ENCODE data around the gene RCN2. TPM values are rescaled to one million over a fixed set of nuclear protein-coding genes. Genes with fewer than 3 reads are reported as not detected.

RCN2 gene
- total RNA-seq, 1 experiment from 2014 or later: 93.4 TPM

GRCh38 chr15:76913737-76914136 lies 17.8 kb upstream of the RCN2 start:
- no peak for DNase-seq
- CTCF ChIA-PET: no interaction called here
- no peak for TF ChIP-seq CTCF (IDR thresholded peaks at IDR 0.05; ENCODE audit: unreplicated experiment)

GRCh38 chr15:76916369-76916768 lies 15.2 kb upstream of the RCN2 start:
- BruUV-seq (replicated peaks): no TSS peak
- CTCF ChIA-PET: no interaction called here
- Mint-ChIP-seq H3K4me3 (ENCODE audit: low read depth, unreplicated experiment) (no peak overlapping the region), H3K4me1 (ENCODE audit: low read depth, unreplicated experiment) (no peaks in the 10 kb centered on the region), H3K36me3 (ENCODE audit: insufficient read depth, unreplicated experiment) (no peaks in the 10 kb centered on the region), H3K27ac (ENCODE audit: unreplicated experiment) (no peak overlapping the region), H3K27me3 (ENCODE audit: unreplicated experiment) (peaks cover 77% of the 10 kb centered on the region), H3K9me3 (ENCODE audit: low read depth, unreplicated experiment) (no peaks in the 10 kb centered on the region)
- intact Hi-C loops (cut with micrococcal nuclease; ENCODE audit: unreplicated experiment): no loop called here
- no peak for DNase-seq
- TF ChIP-seq CTCF (IDR thresholded peaks at IDR 0.05; ENCODE audit: unreplicated experiment): no peak

More at GRCh38 chr15:76913737-76914136, 17.8 kb upstream of the RCN2 start:
- intact Hi-C loops (cut with micrococcal nuclease; ENCODE audit: unreplicated experiment): no loop called here
- Mint-ChIP-seq H3K36me3 (ENCODE audit: insufficient read depth, unreplicated experiment) (no peaks in the 10 kb centered on the region), H3K9me3 (ENCODE audit: low read depth, unreplicated experiment) (no peaks in the 10 kb centered on the region), H3K27ac (ENCODE audit: unreplicated experiment) (no peak overlapping the region), H3K4me3 (ENCODE audit: low read depth, unreplicated experiment) (no peak overlapping the region), H3K27me3 (ENCODE audit: unreplicated experiment) (peaks cover 51% of the 10 kb centered on the region), H3K4me1 (ENCODE audit: low read depth, unreplicated experiment) (no peaks in the 10 kb centered on the region)
- BruUV-seq (replicated peaks): no TSS peak

GRCh38 chr15:76928201-76928600 lies 3.3 kb upstream of the RCN2 start:
- CTCF ChIA-PET: no interaction called here
- TF ChIP-seq CTCF (IDR thresholded peaks at IDR 0.05; ENCODE audit: unreplicated experiment): no peak
- H3K9me3 Mint-ChIP-seq (ENCODE audit: low read depth, unreplicated experiment): no peaks in the 10 kb centered on the region
- H3K27me3 Mint-ChIP-seq (ENCODE audit: unreplicated experiment): peaks cover under 1% of the 10 kb centered on the region
- intact Hi-C loops (cut with micrococcal nuclease; ENCODE audit: unreplicated experiment): no loop called here
- H3K27ac Mint-ChIP-seq (ENCODE audit: unreplicated experiment): no peak overlapping the region
- BruUV-seq (replicated peaks): no TSS peak
- H3K36me3 Mint-ChIP-seq (ENCODE audit: insufficient read depth, unreplicated experiment): peaks cover 20% of the 10 kb centered on the region
- H3K4me3 Mint-ChIP-seq (ENCODE audit: low read depth, unreplicated experiment): no peak overlapping the region
- H3K4me1 Mint-ChIP-seq (ENCODE audit: low read depth, unreplicated experiment): peaks cover 7% of the 10 kb centered on the region
- DNase-seq: no peak

GRCh38 chr15:76929011-76929760 lies 2.4 kb upstream of the RCN2 start:
- Mint-ChIP-seq H3K9me3 (ENCODE audit: low read depth, unreplicated experiment) (no peaks in the 10 kb centered on the region), H3K4me1 (ENCODE audit: low read depth, unreplicated experiment) (peaks cover 12% of the 10 kb centered on the region), H3K27ac (ENCODE audit: unreplicated experiment) (no peak overlapping the region), H3K36me3 (ENCODE audit: insufficient read depth, unreplicated experiment) (peaks cover 20% of the 10 kb centered on the region), H3K4me3 (ENCODE audit: low read depth, unreplicated experiment) (no peak overlapping the region), H3K27me3 (ENCODE audit: unreplicated experiment) (no peaks in the 10 kb centered on the region)
- intact Hi-C loops (cut with micrococcal nuclease; ENCODE audit: unreplicated experiment): no loop called here
- no TSS peak for BruUV-seq (replicated peaks)
- no peak for DNase-seq
- CTCF ChIA-PET: no interaction called here
- TF ChIP-seq CTCF (IDR thresholded peaks at IDR 0.05; ENCODE audit: unreplicated experiment): no peak
